AG08396 (cell line): ENCODE results near the gene ODF2L.

Source experiments
- DNase-seq: peaks from one replicate; pipeline ENCODE4 v3.0.0; 2012; ENCODE audit warnings: low spot score, mixed read lengths

Gene ODF2L

DNA sequence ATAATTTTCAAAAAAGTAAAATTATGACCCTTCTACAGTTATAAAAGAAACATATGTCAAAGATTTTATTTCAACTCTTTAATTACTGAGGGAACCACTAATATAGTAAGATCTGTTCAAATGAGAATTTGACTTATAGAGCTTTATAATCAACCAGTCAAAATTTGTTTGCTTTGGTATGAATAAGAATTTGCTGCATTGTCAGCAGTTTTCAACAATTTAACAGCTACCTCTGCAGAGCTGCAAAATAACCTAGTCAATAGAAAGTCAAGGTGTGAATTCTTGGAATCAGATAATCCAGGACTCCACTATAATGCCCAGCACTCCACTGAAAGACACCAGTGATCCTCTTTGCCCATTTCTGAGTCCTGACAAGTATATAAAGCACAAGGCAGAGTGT, 78.2 kb downstream of the ODF2L start:
- no peak for DNase-seq

DNA sequence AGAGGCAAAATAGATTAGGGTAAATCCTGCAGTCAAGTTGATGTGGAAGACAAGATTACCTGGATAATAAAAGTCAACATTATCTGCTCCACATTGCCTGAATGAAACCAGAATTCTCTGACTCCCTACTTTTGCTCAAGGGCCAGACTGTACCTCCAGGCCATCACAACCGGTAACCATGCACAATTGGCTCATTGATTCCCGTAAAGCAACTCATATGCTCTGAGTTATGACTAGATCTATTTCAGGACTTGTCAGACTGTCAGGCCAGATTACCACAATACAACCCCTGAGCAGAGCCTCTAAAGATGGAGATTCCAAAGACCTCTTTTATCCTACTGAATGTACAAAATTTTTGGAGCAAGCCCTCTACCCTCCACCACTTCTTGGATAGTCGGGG, 90.4 kb downstream of the ODF2L start:
- DNase-seq = no peak

DNA sequence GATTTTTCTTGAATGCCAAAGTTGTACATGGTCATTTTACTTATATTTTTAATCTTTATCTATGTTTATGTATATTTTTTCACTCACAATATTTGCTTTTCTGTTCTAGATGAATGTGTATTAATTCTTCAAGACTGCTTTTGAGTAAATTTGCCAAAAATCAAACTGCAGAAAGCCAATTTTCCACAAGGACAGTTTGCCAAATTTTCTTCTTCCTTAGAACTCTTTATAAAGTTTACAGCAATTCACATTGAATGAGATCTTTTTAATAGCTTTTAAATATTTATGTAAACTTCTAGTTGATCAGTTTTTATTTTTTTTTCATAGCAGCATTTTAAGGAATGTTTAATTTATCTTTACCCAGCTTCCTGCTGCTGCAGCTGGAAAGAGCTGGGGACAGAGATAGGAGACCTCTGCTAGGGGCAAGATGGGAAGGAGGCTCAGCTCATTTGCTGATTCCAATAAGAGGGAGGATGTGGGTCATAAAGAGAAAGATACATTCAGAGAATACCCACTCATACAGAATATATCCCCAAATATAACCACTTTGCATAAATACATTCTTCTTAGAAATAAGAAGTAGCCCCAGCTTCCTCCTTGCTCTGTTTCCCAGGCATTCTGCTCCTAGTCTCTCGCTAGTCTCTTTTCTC, 93.0 kb downstream of the ODF2L start:
- no peak for DNase-seq
